Muscle of leg (tissue), 11 donors: Measurements from ENCODE around the gene ZNF835. TPM values are rescaled to one million over a fixed set of nuclear protein-coding genes. Genes with fewer than 3 reads are reported as not detected.

Experiments used
- DNase-seq: peaks from one replicate; pipeline ENCODE4 v3.0.0; 2013
- H3K27ac ChIP-seq: one replicate; pipeline ENCODE4 v1.5.1; 2013; ENCODE audit warnings: mild to moderate bottlenecking, low read length, control low read depth
- H3K27me3 ChIP-seq: one replicate; pipeline ENCODE4 v1.6.1; 2013; ENCODE audit warnings: low read length; ENCODE audit not compliant: control insufficient read depth, insufficient read depth
- H3K36me3 ChIP-seq: one replicate; pipeline ENCODE4 v1.6.1; 2013; ENCODE audit warnings: low read length; ENCODE audit not compliant: control insufficient read depth, insufficient read depth
- H3K4me1 ChIP-seq: one replicate; pipeline ENCODE4 v1.6.1; 2013; ENCODE audit warnings: low read length; ENCODE audit not compliant: control insufficient read depth, insufficient read depth
- H3K4me3 ChIP-seq: one replicate; pipeline ENCODE4 v1.5.1; 2013; ENCODE audit warnings: low read length, control low read depth
- H3K9me3 ChIP-seq: replicated peaks from 2 replicates; pipeline ENCODE4 v1.6.1; 2013; ENCODE audit warnings: low read depth, low read length; ENCODE audit not compliant: control insufficient read depth
- WGBS: methylation state at CpG from one replicate; pipeline ENCODE4 v1.1.5; 2013; ENCODE audit warnings: missing lambda C conversion rate; ENCODE audit not compliant: insufficient coverage; 5-methylcytosine and 5-hydroxymethylcytosine counted together
- polyA plus RNA-seq, 8 donors: library from polyadenylated mRNA; unstranded; fragments of 120-200 nt; gene quantifications; one replicate each; pipeline versions ENCODE4 v1.2.1 to v1.2.3, GENCODE V29; 2013; ENCODE audit warnings: inconsistent platforms in 1 of 8, low replicate concordance in 1 of 8; ENCODE audit not compliant: insufficient read length in 8 of 8, insufficient read depth in 1 of 8
- total RNA-seq: library from RNA; stranded (reverse); fragments of 120-200 nt; gene quantifications from one replicate; pipeline ENCODE4 v1.2.4, GENCODE V29; 2013

The ZNF835 gene
- total and polyA plus RNA-seq, 9 donors, result 1.7 to 4.1 (median 3.6) TPM

GRCh38 chr19:56637976-56638555 is 33.5 kb downstream of the ZNF835 start:
- H3K27ac ChIP-seq, result no peak overlapping the region
- peaks cover 9% of the 10 kb centered on the region for H3K9me3 ChIP-seq
- DNase-seq, result peak; percentile 89
- WGBS, result 9% methylated on average over 20 of the region's 21 CpGs
- no peak overlapping the region for H3K4me3 ChIP-seq
- no peaks in the 10 kb centered on the region for H3K36me3 ChIP-seq
- H3K4me1 ChIP-seq, result no peaks in the 10 kb centered on the region
- peaks cover 10% of the 10 kb centered on the region for H3K27me3 ChIP-seq

- Histone ChIP-seq H3K4me3 (no peak overlapping the region), H3K36me3 (no peaks in the 10 kb centered on the region), H3K27me3 (no peaks in the 10 kb centered on the region), H3K9me3 (peaks cover 48% of the 10 kb centered on the region), H3K4me1 (no peaks in the 10 kb centered on the region), H3K27ac (no peak overlapping the region)
- 25% methylated on average over 1 of the region's 1 CpG for WGBS
- no peak for DNase-seq
Observed at GRCh38 chr19:56633021-56633420, 38.5 kb downstream of the ZNF835 start.

- no peak overlapping the region for H3K27ac ChIP-seq
- H3K27me3 ChIP-seq, result no peaks in the 10 kb centered on the region
- no peaks in the 10 kb centered on the region for H3K4me1 ChIP-seq
- peaks cover 40% of the 10 kb centered on the region for H3K9me3 ChIP-seq
- peaks cover 33% of the 10 kb centered on the region for H3K36me3 ChIP-seq
- 95% methylated on average over 6 of the region's 9 CpGs for WGBS
- H3K4me3 ChIP-seq, result no peak overlapping the region
- DNase-seq, result no peak
Observed at GRCh38 chr19:56625708-56626107, 45.8 kb downstream of the ZNF835 start.

GRCh38 chr19:56623006-56623405 is 48.6 kb downstream of the ZNF835 start:
- Histone ChIP-seq H3K36me3 (peaks cover 43% of the 10 kb centered on the region), H3K27ac (no peak overlapping the region), H3K4me3 (no peak overlapping the region), H3K27me3 (no peaks in the 10 kb centered on the region), H3K4me1 (no peaks in the 10 kb centered on the region), H3K9me3 (peaks cover 17% of the 10 kb centered on the region)
- no peak for DNase-seq
- 100% methylated on average over 1 of the region's 9 CpGs for WGBS

- 93% methylated on average over 30 of the region's 37 CpGs for WGBS
- H3K27me3 ChIP-seq, result no peaks in the 10 kb centered on the region
- H3K36me3 ChIP-seq, result peaks cover 44% of the 10 kb centered on the region
- H3K27ac ChIP-seq, result no peak overlapping the region
- no peak overlapping the region for H3K4me3 ChIP-seq
- H3K9me3 ChIP-seq, result peaks cover 11% of the 10 kb centered on the region
- no peak for DNase-seq
- no peaks in the 10 kb centered on the region for H3K4me1 ChIP-seq
Observed at GRCh38 chr19:56622374-56622773, 49.2 kb downstream of the ZNF835 start.

GRCh38 chr19:56619121-56619520 is 52.4 kb downstream of the ZNF835 start:
- no peak overlapping the region for H3K27ac ChIP-seq
- no peak for DNase-seq
- no peaks in the 10 kb centered on the region for H3K4me1 ChIP-seq
- H3K27me3 ChIP-seq, result no peaks in the 10 kb centered on the region
- peaks cover 15% of the 10 kb centered on the region for H3K9me3 ChIP-seq
- H3K4me3 ChIP-seq, result no peak overlapping the region
- 47% methylated on average over 7 of the region's 8 CpGs for WGBS
- H3K36me3 ChIP-seq, result peaks cover 40% of the 10 kb centered on the region

- no peak overlapping the region for H3K4me3 ChIP-seq
- no peak overlapping the region for H3K27ac ChIP-seq
- 86% methylated on average over 7 of the region's 8 CpGs for WGBS
- H3K9me3 ChIP-seq, result peaks cover 13% of the 10 kb centered on the region
- no peak for DNase-seq
- peaks cover 33% of the 10 kb centered on the region for H3K36me3 ChIP-seq
- no peaks in the 10 kb centered on the region for H3K4me1 ChIP-seq
- H3K27me3 ChIP-seq, result no peaks in the 10 kb centered on the region
Observed at GRCh38 chr19:56617531-56617930, 54.0 kb downstream of the ZNF835 start.

- H3K4me1 ChIP-seq, result no peaks in the 10 kb centered on the region
- WGBS, result 79% methylated on average over 4 of the region's 5 CpGs
- H3K9me3 ChIP-seq, result peaks cover 22% of the 10 kb centered on the region
- H3K36me3 ChIP-seq, result peaks cover 17% of the 10 kb centered on the region
- H3K4me3 ChIP-seq, result no peak overlapping the region
- DNase-seq, result no peak
- no peaks in the 10 kb centered on the region for H3K27me3 ChIP-seq
- H3K27ac ChIP-seq, result no peak overlapping the region
Observed at GRCh38 chr19:56613639-56614038, 57.9 kb downstream of the ZNF835 start.

GRCh38 chr19:56612737-56613136 is 58.8 kb downstream of the ZNF835 start:
- Histone ChIP-seq H3K36me3 (peaks cover 16% of the 10 kb centered on the region), H3K9me3 (peaks cover 28% of the 10 kb centered on the region)

More at GRCh38 chr19:56612737-56613136, 58.8 kb downstream of the ZNF835 start:
- H3K27ac ChIP-seq, result no peak overlapping the region
- no peak overlapping the region for H3K4me3 ChIP-seq
- WGBS, result 92% methylated on average over 2 of the region's 2 CpGs
- DNase-seq, result no peak
- H3K27me3 ChIP-seq, result no peaks in the 10 kb centered on the region
- H3K4me1 ChIP-seq, result no peaks in the 10 kb centered on the region
